HL-60/S4 treated with phorbol 12-myristate 13-acetate at 8.2 ng/mL for 4 days and 3 days (cell line): ENCODE results near the gene NDUFS8.

Experiments used
- in situ Hi-C: fragments of 300-500 bp; cut with MboI; formaldehyde crosslinking; loops from 2 replicates; pipeline ENCODE4 v1.15.0; 2022; ENCODE audit warnings: low sequenced_read_pairs

The NDUFS8 gene

GRCh38 chr11:68014947-68015447, 15.5 kb upstream of the NDUFS8 start:
- in situ Hi-C loops, result no loop called here

DNA sequence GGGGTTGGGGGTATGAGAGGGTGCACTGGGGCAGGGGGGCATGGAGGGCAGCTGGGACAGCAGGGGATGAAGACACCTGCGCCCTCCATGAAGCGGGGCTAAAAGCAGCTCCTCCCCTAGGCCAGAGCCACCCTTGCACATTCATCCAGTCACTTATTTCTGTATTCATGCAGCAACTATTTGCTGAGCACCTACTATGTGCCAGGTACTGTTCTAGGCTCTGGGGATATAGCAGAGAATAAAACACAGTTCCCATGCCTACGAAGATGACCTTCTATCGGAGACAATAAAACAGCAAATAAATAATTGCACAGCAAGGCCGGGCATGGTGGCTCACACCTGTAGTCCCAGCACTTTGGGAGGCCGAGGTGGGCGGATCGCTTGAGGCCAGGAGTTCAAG, 15.0 kb upstream of the NDUFS8 start:
- in situ Hi-C loops, result no loop called here

DNA sequence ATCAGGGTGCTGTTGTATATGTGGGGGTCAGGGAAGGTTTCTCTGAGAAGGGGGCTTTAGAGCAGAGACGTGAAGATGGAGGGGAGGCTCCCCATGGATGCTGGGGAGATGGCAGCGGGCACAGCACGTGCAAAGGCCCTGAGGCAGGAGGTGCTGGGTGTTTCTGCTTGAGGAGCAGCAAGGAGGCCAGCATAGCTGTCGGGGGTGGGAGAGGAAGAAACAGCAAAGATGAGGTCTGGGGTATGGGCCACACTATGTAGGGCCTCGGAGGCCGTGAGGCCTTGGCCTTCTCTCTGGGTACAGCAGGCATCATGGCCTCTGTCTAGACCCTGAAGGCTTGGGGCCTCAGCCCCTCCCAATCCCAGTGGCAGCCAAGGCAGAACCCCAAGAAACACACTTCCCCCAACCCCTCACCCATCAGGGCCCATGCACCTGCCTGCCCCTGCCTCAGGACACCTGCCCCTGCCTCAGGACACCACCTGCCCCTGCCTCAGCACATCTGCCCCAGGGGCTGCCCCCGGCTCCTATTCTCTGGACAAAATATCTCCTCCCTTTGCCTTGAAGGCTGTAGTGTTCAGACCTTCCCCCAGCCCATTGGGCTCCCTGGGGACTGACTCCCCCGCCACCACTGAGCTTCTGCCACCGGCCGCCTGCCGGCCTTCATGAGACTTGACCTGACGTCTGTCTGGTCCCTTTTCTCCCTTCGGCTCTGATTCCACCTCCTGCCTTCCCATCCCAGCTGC, 14.1 kb upstream of the NDUFS8 start:
- in situ Hi-C loops, result no loop called here

GRCh38 chr11:68016904-68017817, 13.3 kb upstream of the NDUFS8 start:
- in situ Hi-C loops, result no loop called here

DNA sequence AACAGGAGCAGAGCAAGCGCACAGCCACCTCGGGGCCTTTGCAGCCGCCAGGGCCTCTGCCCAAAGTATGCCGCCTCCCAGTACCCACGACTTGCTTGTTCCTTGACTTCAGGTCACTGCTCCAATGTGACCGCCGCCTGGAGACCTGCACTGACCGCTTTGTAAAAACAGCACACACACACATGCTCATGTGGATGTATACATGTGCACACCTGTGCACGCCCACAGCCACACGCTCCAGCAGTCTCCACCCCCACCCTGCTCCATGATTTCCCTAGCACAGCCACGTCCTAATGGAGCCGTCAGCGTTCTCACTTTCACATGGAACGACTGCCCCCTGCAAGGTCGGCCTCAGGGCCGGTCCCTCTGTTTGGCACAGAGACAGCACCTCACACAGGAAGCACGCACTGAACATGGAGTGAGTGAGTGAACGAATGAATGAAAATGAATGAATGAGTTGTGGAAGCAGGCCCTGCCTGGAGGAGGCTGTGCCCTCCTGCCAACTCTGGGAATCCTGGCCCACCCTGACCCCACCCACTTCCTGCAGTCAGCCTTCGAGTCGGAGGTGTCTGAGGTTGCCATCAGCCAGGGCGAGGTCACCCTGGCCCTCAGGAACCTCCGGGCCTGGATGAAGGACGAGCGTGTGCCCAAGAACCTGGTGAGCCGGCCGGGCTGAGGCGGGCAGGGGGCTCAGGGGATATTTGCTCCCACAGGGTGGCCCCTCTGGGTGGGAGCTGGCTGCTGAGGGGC, 12.3 kb upstream of the NDUFS8 start:
- in situ Hi-C loops, result no loop called here

GRCh38 chr11:68018730-68019190, 11.7 kb upstream of the NDUFS8 start:
- in situ Hi-C loops, result no loop called here

- in situ Hi-C loops, result no loop called here
Observed at GRCh38 chr11:68019486-68019885, 11.0 kb upstream of the NDUFS8 start.

DNA sequence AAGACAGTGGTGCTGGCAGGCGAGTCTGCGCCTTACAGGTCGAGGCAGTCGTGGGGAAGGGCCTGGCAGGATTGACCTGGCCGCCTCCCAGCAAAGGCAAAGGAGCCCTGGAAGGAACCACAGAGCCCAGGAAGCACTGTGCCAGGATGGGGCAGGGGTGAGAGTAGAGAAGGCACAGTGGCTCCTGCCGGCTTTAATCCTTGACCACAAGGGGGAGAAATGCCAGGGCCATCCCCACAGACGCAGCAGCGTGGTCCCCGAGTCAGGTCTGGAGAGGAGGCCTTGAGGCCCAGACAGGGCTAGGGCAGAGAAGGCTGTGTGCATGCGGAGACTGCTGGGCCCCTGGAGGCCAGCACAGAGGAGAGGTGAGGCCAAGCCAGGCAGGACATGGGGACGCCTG, 9.9 kb upstream of the NDUFS8 start:
- in situ Hi-C loops, result no loop called here

DNA sequence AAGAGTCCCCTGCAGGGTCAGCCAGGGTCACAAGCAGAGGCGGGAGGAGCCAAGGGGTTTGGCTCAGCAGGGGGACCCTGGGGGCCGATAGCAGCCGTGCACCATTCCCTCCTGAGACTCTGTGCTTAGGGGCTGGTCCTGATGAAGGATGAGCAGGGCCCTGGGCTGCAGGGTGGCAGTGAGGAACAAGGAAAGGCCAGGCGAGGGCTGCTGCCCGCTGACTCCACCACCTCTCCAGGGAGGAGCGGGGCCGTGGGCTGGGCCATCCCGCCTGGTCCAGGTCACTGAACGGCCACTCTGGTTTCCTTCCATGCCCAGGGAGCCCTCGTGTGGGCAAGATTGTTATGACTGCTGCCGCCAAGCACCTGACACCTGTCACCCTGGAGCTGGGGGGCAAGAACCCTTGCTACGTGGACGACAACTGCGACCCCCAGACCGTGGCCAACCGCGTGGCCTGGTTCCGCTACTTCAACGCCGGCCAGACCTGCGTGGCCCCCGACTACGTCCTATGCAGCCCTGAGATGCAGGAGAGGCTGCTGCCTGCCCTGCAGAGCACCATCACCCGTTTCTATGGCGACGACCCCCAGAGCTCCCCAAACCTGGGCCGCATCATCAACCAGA, 9.2 kb upstream of the NDUFS8 start:
- in situ Hi-C loops, result no loop called here

DNA sequence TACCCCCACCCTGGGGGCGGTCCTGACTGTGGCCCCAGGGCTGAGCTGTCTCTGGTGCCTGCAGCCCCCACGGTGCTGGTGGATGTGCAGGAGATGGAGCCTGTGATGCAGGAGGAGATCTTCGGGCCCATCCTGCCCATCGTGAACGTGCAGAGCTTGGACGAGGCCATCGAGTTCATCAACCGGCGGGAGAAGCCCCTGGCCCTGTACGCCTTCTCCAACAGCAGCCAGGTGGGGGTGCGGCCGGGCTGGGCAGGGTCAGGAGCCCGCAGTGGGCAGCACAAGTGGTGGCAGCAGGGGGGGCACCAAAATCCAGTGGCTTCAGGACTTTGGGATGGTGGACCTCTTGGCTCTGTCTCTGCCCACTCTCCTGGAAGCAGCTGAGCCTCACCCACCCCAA, 8.0 kb upstream of the NDUFS8 start:
- in situ Hi-C loops, result no loop called here

GRCh38 chr11:68024508-68024907, 6.0 kb upstream of the NDUFS8 start:
- in situ Hi-C loops, result no loop called here

- in situ Hi-C loops, result no loop called here
Observed at GRCh38 chr11:68025047-68025446, 5.4 kb upstream of the NDUFS8 start.

GRCh38 chr11:68026391-68027105, 3.9 kb upstream of the NDUFS8 start:
- in situ Hi-C loops, result no loop called here

DNA sequence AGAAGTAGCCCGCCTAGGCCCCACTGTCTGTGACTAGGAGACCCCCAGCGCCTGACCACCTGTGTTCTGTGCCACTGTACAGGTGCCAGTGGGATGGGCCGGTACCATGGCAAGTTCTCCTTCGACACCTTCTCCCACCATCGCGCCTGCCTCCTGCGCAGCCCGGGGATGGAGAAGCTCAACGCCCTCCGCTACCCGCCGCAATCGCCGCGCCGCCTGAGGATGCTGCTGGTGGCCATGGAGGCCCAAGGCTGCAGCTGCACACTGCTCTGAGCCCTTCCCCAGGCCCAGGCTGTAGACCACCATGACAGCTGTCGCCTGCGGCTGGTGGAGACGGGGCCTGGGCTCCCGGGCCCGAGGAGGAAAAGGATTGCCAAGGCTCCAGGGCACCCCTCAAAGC, 2.8 kb upstream of the NDUFS8 start:
- in situ Hi-C loops, result no loop called here

GRCh38 chr11:68028802-68029545, 1.5 kb upstream of the NDUFS8 start:
- in situ Hi-C loops, result no loop called here

DNA sequence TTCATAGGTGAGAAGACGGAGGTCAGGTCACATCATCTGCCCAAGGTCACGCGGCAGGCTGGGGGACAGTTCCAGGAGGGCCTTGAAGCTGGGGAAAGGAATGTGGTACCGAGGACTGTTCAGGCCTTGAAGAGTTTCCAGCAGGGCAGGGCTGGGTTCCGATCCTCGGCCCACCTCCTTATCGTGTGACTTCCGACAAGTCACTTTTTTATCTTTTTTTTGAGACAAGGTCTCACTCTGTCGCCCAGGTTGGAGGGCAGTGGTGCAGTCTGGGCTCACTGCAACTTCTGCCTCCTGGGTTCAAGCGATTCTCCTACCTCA, 623 bp downstream of the NDUFS8 start:
- in situ Hi-C loops, result no loop called here

GRCh38 chr11:68032003-68032402, 1.5 kb downstream of the NDUFS8 start:
- in situ Hi-C loops, result no loop called here

GRCh38 chr11:68032997-68033707, 2.7 kb downstream of the NDUFS8 start:
- in situ Hi-C loops, result no loop called here

GRCh38 chr11:68033708-68034045, 3.2 kb downstream of the NDUFS8 start:
- in situ Hi-C loops, result no loop called here
